ENCODE measurements around the gene MAGEA2.
"Not testable (repeated sequence)": the region's sequence is repeated elsewhere in the genome, so short reads cannot be mapped to it uniquely, and the experiment has no call there.

Gene MAGEA2

DNA sequence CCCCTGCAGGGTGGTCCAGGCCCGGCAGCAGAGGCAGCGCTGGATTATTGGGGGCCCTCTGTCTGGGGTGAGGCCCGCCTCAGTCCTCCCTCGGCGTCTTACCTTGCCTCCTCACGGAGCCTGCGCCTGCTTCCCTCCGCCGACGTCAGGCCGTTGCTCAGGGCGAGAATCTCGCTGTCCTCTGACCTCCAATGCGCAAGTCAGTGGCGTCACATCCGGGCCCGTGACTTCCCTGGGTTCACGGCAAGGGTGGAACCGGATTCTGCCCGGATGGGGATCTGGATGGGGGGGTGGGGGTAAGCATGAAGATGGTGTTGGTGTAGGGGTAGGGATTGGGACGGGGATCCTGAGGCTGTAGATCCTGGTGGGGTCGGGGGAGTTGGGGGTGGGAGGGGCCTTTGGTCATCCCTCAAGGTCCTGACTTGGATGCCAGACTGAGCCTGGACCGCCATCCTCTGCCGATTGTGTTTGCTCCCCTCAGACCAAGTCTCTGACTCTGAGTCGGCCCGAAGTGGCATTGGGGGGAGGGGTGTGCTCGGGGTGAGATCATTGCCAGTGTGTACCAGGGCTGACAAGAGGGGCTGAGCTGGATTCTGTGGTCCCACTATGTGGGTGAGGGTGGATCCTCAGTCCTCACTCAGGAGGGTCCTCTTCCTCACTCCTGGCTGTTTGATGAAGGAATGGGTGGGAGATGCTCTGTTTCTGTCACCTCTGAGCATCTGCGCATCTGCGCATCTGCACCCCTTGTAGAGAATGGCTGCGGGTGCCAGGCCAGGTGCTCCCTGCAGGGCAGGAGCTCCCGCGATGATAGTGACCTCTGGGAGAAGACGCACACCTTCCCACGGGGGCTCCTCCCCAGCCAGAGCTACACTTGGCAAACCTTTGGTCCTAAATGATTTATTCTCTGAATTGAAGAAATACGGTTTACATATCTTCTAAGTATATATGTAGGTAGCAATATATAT is at the start of gene MAGEA2:
TSS of gene MAGEA2 (minus strand) at position 157 of the 965 bp plus-strand sequence. CDS start 2,479 bp downstream, outside the sequence.
- DNase-seq, result not testable (repeated sequence)

DNA sequence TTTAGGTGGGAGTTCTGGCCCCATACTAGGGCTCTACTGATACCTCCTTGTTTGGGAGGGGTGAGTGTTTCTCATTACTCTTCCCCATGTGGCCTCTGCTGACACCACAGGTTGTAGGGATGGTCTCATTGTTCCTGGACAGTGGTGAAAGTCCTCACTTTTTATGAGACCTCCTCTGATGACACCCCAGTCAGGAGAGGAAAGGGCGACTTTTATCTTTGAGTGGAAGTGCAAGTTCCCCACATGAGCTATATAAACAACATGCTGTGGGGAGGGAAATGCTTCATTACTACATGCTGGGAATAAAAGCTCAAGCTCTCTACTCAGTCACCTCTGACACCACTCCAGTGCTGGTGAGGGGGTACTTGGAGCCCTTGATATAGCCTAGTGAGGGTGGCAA is 45.3 kb upstream of the MAGEA2 start:
- no peak for DNase-seq

DNA sequence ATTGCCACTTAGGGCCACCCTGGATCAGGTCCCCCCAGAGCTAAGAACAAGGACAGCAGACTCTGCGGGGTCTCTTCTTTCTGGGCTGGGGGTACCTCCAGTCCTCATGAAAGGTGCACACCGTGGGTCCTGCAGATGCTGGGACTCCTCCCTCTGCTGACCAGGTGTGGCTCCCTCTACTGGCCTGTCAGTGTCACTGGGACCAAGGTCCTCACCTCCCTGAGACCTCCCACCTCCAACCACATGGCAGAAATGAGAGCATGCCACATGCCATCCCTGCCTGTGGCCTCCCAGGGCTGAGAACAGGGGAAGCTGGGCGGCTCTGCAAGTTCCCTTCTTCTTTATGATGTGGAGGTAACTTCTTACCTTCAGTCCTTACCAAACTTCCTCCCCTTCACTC is 33.4 kb upstream of the MAGEA2 start:
- DNase-seq, result not testable (repeated sequence)

GRCh38 chrX:152769549-152770289 is 16.1 kb upstream of the MAGEA2 start, which contains the start of gene MAGEA6:
TSS of gene MAGEA6 (minus strand) at chrX:152769689. CDS start at chrX:152767650, 2,039 bp downstream.
- DNase-seq, result not testable (repeated sequence)

DNA sequence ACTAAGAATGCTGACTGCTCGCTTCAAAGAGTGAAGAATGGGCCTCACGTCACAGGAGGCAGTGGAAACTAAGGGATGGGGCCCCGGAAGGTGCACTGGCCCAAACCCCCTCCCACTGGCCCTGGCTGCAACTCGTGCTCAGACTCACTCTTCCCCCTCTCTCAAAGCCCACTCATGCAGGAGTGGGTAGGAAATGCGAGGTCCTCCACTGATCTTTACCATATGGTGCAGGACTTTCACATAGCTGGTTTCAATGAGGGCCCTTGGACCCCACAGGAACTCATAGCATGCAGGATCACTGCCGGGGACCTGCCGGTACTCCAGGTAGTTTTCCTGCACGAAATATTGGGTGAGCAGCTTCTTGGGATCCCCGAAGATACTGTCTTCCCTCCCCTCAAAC is 12.9 kb upstream of the MAGEA2 start:
- not testable (repeated sequence) for DNase-seq

DNA sequence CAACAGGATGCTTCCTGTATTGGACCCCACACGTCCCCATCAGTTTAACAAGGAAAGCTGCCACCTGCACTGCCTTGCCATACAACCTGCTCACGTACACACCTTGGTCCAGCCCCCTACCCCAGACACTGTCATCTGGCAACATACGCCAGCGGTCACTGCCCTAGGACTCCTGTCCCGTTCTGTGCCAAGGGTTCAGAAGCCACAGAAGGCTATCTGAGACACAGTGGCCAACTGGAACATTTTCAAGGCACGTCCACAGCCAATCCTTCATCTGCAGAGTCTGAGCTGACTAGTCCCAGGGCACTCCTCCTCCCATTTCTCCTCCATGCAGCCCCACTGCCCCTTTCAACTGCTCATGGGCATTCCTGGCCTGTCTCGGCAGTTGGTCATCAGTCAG is 7.9 kb upstream of the MAGEA2 start:
- DNase-seq, result not testable (repeated sequence)

- DNase-seq, result not testable (repeated sequence)
These were observed 5.9 kb upstream of the MAGEA2 start for GRCh38 chrX:152759544-152759943.

DNA sequence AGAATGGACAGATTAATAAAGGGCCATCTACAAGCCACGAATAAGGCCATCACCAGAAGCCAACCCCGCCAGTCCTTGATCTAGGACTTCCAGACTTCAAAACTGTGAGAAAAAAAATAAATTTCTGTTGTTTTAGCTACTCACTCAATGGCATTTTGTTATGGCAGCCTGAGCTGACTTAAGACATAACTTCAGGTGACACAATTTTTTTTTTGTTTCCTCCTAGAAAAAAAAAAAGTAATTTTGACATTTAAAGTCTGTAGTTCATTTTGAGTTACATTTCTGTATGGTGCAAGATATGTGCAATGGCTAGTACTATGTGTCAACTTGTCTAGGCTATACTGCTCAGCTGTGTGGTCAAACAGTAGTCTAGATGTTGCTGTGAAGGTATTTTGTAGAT is 5.3 kb upstream of the MAGEA2 start, which contains the start of gene CSAG3:
TSS of gene CSAG3 (plus strand) at position 301 of the 400 bp plus-strand sequence.
- DNase-seq, result not testable (repeated sequence)

- not testable (repeated sequence) for DNase-seq
These were observed 1.2 kb upstream of the MAGEA2 start for GRCh38 chrX:152754871-152755270.

DNA sequence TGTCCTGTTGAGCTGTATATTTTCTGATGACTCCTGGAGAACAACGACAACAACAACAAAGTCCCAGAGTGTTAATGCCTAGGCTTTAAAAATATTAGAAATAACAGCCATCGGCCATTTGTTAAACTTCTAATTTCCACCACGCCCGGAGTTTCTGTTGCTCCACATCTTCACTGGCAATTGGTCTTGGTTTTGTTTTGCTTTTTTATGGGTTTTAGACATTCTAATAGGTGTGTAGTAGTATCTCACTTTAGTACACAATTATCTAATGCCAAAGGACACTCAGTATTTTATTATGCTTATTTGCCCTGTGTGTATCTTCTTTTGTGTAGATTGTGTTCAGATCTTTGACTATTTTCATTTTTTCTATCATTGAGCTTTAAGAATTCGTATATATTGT is 15.1 kb downstream of the MAGEA2 start:
- no peak for DNase-seq

GRCh38 chrX:152736528-152736927 is 17.1 kb downstream of the MAGEA2 start:
- not testable (repeated sequence) for DNase-seq

- no peak for DNase-seq
These were observed 17.7 kb downstream of the MAGEA2 start for GRCh38 chrX:152735860-152736511.

- DNase-seq, result no peak
These were observed 18.5 kb downstream of the MAGEA2 start for GRCh38 chrX:152735101-152735500.

DNA sequence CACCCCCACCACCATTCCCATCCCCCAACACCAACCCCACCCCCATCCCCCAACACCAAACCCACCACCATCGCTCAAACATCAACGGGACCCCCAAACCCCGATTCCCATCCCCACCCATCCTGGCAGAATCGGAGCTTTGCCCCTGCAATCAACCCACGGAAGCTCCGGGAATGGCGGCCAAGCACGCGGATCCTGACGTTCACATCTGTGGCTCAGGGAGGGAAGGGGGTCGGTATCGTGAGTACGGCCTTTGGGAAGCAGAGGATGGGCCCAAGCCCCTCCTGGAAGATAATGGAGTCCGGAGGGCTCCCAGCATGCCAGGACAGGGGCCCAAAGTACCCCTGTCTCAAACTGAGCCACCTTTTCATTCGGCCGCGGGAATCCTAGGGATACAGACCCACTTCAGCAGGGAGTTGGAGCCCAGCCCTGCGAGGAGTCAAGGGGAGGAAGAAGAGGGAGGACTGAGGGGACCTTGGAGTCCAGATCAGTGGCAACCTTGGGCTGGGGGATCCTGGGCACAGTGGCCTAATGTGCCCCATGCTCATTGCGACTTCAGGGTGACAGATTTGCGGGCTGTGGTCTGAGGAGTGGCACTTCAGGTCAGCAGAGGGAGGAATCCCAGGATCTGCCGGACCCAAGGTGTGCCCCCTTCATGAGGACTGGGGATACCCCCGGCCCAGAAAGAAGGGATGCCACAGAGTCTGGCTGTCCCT is 19.3 kb downstream of the MAGEA2 start:
- DNase-seq, result not testable (repeated sequence)

GRCh38 chrX:152733261-152733975 is 20.2 kb downstream of the MAGEA2 start, which contains the start of the genes CSAG1 and MAGEA12:
TSS of gene CSAG1 (minus strand) at chrX:152733721. CDS start at chrX:152732460, 1,261 bp downstream.
TSS of gene MAGEA12 (plus strand) at chrX:152733757. CDS start at chrX:152736162, 2,405 bp downstream.
- DNase-seq, result no peak

DNA sequence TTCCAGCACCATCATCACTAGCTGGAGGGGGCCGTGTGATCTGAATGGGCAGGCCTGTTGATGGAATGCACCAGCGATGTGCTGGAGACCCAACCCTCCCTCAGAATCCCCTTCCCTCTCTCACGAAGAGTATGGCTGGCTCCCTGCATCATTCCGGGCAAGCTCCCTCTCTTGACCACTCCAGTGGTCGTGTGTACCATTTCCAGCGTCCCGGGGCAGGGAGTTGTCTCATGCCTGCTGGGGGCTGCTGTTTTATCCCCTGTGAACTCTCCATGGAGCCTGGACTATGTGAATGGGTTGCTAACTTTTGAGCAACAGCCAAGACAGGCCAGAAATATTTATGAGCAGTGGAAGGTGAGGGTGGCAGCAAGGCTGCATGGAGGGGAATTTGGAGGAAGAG is 28.2 kb downstream of the MAGEA2 start:
- DNase-seq, result no peak

GRCh38 chrX:152713815-152714787 is 39.5 kb downstream of the MAGEA2 start, which contains the start of gene MAGEA2B:
TSS of gene MAGEA2B (plus strand) at chrX:152714628. CDS start at chrX:152717107, 2,479 bp downstream.
- not testable (repeated sequence) for DNase-seq

DNA sequence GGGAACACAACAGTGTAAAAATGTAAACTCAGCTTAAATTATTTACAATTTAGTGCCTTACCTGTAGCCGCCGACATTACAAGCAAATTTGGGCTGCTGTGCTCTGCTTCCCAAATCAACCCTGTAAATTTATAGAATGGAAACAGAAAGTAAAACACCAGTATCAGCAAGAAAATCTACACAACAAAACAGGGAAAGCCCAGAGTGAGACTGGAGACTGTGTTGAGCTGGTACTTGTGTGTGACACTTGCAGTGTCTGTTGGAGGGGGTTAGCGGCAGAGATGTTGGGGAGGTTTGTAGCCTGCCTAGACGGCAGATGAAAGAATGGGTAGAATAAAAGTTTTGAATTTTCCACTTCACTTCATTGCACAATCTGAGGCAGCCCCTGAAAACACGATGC is 40.4 kb downstream of the MAGEA2 start:
- DNase-seq, result not testable (repeated sequence)

DNA sequence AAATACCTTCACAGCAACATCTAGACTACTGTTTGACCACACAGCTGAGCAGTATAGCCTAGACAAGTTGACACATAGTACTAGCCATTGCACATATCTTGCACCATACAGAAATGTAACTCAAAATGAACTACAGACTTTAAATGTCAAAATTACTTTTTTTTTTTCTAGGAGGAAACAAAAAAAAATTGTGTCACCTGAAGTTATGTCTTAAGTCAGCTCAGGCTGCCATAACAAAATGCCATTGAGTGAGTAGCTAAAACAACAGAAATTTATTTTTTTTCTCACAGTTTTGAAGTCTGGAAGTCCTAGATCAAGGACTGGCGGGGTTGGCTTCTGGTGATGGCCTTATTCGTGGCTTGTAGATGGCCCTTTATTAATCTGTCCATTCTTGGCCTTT is 44.5 kb downstream of the MAGEA2 start, which contains the start of gene CSAG2:
TSS of gene CSAG2 (minus strand) at position 101 of the 400 bp plus-strand sequence. CDS start 161 bp downstream, outside the sequence.
- DNase-seq, result not testable (repeated sequence)

Measured in C1 segment of cervical spinal cord (tissue), 14 donors.